Heart right ventricle (tissue), 16 donors: ENCODE measurements around the gene MRPS25. TPM values are rescaled to one million over a fixed set of nuclear protein-coding genes. Genes with fewer than 3 reads are reported as not detected.

Experiments used
- ATAC-seq, 8 donors: fragments of 200-7000 bp; cut with Tn5 transposase; one replicate each; pipeline ENCODE4 v1.9.1; 2020; ENCODE audit warnings: mild to moderate bottlenecking in 8 of 8, moderate library complexity in 8 of 8, moderate number of reproducible peaks in 1 of 8
- DNase-seq, 2 donors: peaks; one replicate each; pipeline ENCODE4 v3.0.0-alpha.2; 2020
- H3K27ac ChIP-seq, 10 donors: fragments of 200-600 bp; sonication (generic) in 2 of 10; one replicate each; pipeline versions ENCODE4 v1.5.0 to v1.8.0; 2020 to 2022; ENCODE audit warnings: mild to moderate bottlenecking in 3 of 10
- H3K27me3 ChIP-seq, 7 donors: fragments of 200-600 bp; one replicate each; pipeline ENCODE4 v1.8.0; 2021 to 2022; ENCODE audit warnings: mild to moderate bottlenecking in 2 of 7
- H3K36me3 ChIP-seq, 9 donors: fragments of 200-600 bp; sonication (generic) in 1 of 9; one replicate each; pipeline versions ENCODE4 v1.5.0 to v1.8.0; 2020 to 2022; ENCODE audit warnings: mild to moderate bottlenecking in 2 of 9
- H3K4me1 ChIP-seq, 9 donors: fragments of 200-600 bp; sonication (generic) in 1 of 9; one replicate each; pipeline versions ENCODE4 v1.5.0 to v1.8.0; 2020 to 2022; ENCODE audit warnings: mild to moderate bottlenecking in 4 of 9
- H3K4me3 ChIP-seq, 10 donors: fragments of 200-600 bp; sonication (generic) in 2 of 10; one replicate each; pipeline versions ENCODE4 v1.5.0 to v1.8.0; 2020 to 2022; ENCODE audit warnings: mild to moderate bottlenecking in 7 of 10, moderate library complexity in 2 of 10
- H3K9me3 ChIP-seq, 11 donors: fragments of 200-600 bp in 10 of 11; sonication (generic) in 2 of 11; one replicate each; pipeline versions ENCODE4 v1.5.0 to v1.8.0; 2013 to 2022; ENCODE audit warnings: mild to moderate bottlenecking in 2 of 11, control low read depth in 1 of 11, moderate library complexity in 1 of 11
- CTCF ChIP-seq, 9 donors: fragments of 200-600 bp; sonication (generic) in 2 of 9; IDR thresholded peaks; one replicate each; pipeline versions ENCODE4 v1.5.0 to v1.8.0; 2021 to 2022; ENCODE audit warnings: antibody characterized with exemption in 9 of 9, mild to moderate bottlenecking in 5 of 9, moderate library complexity in 1 of 9
- WGBS, 2 donors: extraction: QIAGEN DNeasy Blood & Tissue Kit; methylation state at CpG; one replicate each; pipeline ENCODE4 v1.1.7; 2013; ENCODE audit warnings: inconsistent platforms in 1 of 2; 5-methylcytosine and 5-hydroxymethylcytosine counted together
- intact Hi-C, 10 donors: fragments of 100-400 bp; cut with DNase I; formaldehyde crosslinking; loops; one replicate each; pipeline versions ENCODE4 v1.11.1 to v1.14.2; 2022
- polyA plus RNA-seq, 2 donors: library from polyadenylated mRNA; stranded (reverse); fragments of 200-250 nt; gene quantifications; one replicate each; pipeline ENCODE4 v1.2.3, GENCODE V29; 2013
- total RNA-seq, 10 donors: library from RNA; stranded (reverse); fragmentation: NEBNext Ultra II Directional in 3 of 10; extraction: Animal tissue kit (Norgen Biotek cat#: 25700) in 3 of 10; gene quantifications; one replicate each; pipeline versions ENCODE4 v1.2.1 to v1.2.4, GENCODE V29; 2021 to 2023
- donor health status: Arrhythmogenic right ventricular cardiomyopathy.
- donor health status: ischemic (EF 13 %, LVEDD 7.1; RV severe dilation, severe dysfunction).
- donor health status: healthy with polysubstance abuse.
- donor health status: DM: no; HTN: yes; CAD: no.
- donor health status: DM: no; HTN: no; CAD: no.
- donor health status: ischemic (EF 25% LVEDD 6.9; RV normal size, moderate dysfunction).
- donor health status: ischemic (EF 25% LVEDD 5.7; RV mildly dilated, moderate dysfunction).
- donor health status: healthy.
- donor health status: DM: yes; HTN: yes; CAD: no.
- donor health status: Ischemic cardiomyopathy.
- donor health status: ischemic (EF 35%, LVEDD 5.7; RV mildly dilated, moderate dysfunction).
- donor health status: nonischemic (EF 11% LVEDD 7.7; RV severe dilation, severe dysfunction).
- donor health status: DM: yes; HTN: yes; CAD: no.
- donor health status: PGD.
- donor health status: ischemic (EF 29% LVEDD 5.4; RV normal size, mild dysfunction).
- donor health status: nonischemic (EF 23%, LVEDD 6.1; RV moderate dilation, normal function).

Gene MRPS25
- total and polyA plus RNA-seq, 12 donors: 64.7 to 227 (median 98.5) TPM

DNA sequence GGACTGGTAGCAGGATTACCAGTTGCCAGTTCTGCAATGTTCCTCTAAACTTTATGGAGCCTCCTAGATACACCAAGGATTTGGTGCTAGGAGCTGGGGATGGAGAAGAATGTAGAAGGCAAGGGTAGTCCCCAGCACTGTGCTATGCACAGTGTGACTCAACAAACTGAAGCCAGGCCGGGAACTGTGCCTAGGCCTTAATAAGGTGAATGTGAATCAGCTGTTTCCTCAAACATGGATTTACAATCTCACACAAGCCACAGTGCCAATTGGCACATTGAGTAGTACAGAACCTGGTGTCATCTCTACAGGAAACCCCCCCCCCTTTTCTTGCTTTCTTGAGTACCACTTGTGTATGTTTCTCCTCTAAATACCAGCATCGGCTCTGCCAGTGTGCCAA lies 32.5 kb downstream of the MRPS25 start:
- Histone ChIP-seq H3K27ac (no peak overlapping the region), H3K9me3 (no peaks in the 10 kb centered on the region), H3K4me3 (no peak overlapping the region), H3K4me1 (no peaks in the 10 kb centered on the region), H3K27me3 (no peaks in the 10 kb centered on the region), H3K36me3 (peaks cover 0 to 100% (median 61%) of the 10 kb centered on the region in 9 donors)
- no peak for TF ChIP-seq CTCF (IDR thresholded peaks at IDR 0.05)
- DNase-seq (no peak), ATAC-seq (no peak)
- intact Hi-C loops: no loop called here
- WGBS, 2 donors: 90 to 95% methylated on average over 2 of the region's 2 CpGs

- intact Hi-C loops: no loop called here
- Histone ChIP-seq H3K4me3 (no peak overlapping the region), H3K27me3 (no peaks in the 10 kb centered on the region), H3K9me3 (no peaks in the 10 kb centered on the region), H3K4me1 (no peaks in the 10 kb centered on the region), H3K27ac (no peak overlapping the region), H3K36me3 (peaks cover 0 to 100% (median 70%) of the 10 kb centered on the region in 9 donors)
- no peak for TF ChIP-seq CTCF (IDR thresholded peaks at IDR 0.05)
- ATAC-seq (no peak), DNase-seq (no peak)
These were observed 35.5 kb downstream of the MRPS25 start for GRCh38 chr3:15029625-15030024.

GRCh38 chr3:15023719-15024118 lies 41.4 kb downstream of the MRPS25 start:
- no peak for TF ChIP-seq CTCF (IDR thresholded peaks at IDR 0.05)
- Histone ChIP-seq H3K36me3 (peaks cover 0 to 100% (median 61%) of the 10 kb centered on the region in 9 donors), H3K9me3 (no peaks in the 10 kb centered on the region), H3K4me1 (no peaks in the 10 kb centered on the region), H3K27me3 (no peaks in the 10 kb centered on the region), H3K4me3 (no peak overlapping the region), H3K27ac (no peak overlapping the region)
- WGBS, 2 donors: 97 to 98% methylated on average over 2 of the region's 2 CpGs
- DNase-seq (no peak), ATAC-seq (no peak)
- intact Hi-C loops: no loop called here

GRCh38 chr3:15023249-15023648 lies 41.9 kb downstream of the MRPS25 start:
- 50 to 62% methylated on average over 5 of the region's 5 CpGs for WGBS, 2 donors
- intact Hi-C loops: no loop called here
- H3K27me3 ChIP-seq: no peaks in the 10 kb centered on the region
- no peaks in the 10 kb centered on the region for H3K9me3 ChIP-seq
- H3K4me3 ChIP-seq: no peak overlapping the region
- no peaks in the 10 kb centered on the region for H3K4me1 ChIP-seq
- peaks cover 0 to 100% (median 56%) of the 10 kb centered on the region in 9 donors for H3K36me3 ChIP-seq
- no peak for TF ChIP-seq CTCF (IDR thresholded peaks at IDR 0.05)
- H3K27ac ChIP-seq: no peak overlapping the region
- no peak for DNase-seq
- peak in 2 of 8 donors; percentile 42 to 54 for ATAC-seq
